Activated CD8-positive, alpha-beta memory T cell treated with anti-CD3 and anti-CD28 coated beads, Interleukin-2, amount 10 ng/mL, durations not matched to agents 7 days and 5 days (primary cell): Measurements from ENCODE around the gene DPAGT1. TPM values are rescaled to one million over a fixed set of nuclear protein-coding genes. Genes with fewer than 3 reads are reported as not detected.
A peak's percentile ranks its signal among the peaks of the same experiment; 100 is the strongest.

ENCODE experiments used
- ATAC-seq: fragments of 150-1000 bp; cut with Tn5 transposase; one replicate; pipeline ENCODE4 v1.10.0; 2021; ENCODE audit warnings: moderate library complexity
- CTCF ChIA-PET: fragments of 350-600 bp; sonication (Branson Sonifier 250); formaldehyde crosslinking; loops from one replicate; lab custom pipeline; 2021; ENCODE audit warnings: antibody characterized with exemption; lab: Charles Lee
- DNase-seq: peaks from one replicate; pipeline ENCODE4 v3.0.0-alpha.2; 2020
- H3K27ac Mint-ChIP-seq: one replicate; pipeline ENCODE4 v1.8.0; 2021; ENCODE audit warnings: mild to moderate bottlenecking, mixed read lengths
- H3K27me3 Mint-ChIP-seq: one replicate; pipeline ENCODE4 v1.8.0; 2021; ENCODE audit warnings: mixed read lengths
- H3K36me3 Mint-ChIP-seq: one replicate; pipeline ENCODE4 v1.8.0; 2021; ENCODE audit warnings: mild to moderate bottlenecking, mixed read lengths
- H3K4me1 Mint-ChIP-seq: one replicate; pipeline ENCODE4 v1.8.0; 2021; ENCODE audit warnings: mixed read lengths
- H3K4me3 Mint-ChIP-seq: one replicate; pipeline ENCODE4 v1.8.0; 2021; ENCODE audit warnings: mild to moderate bottlenecking, moderate library complexity, mixed read lengths
- H3K9me3 Mint-ChIP-seq: one replicate; pipeline ENCODE4 v1.8.0; 2022; ENCODE audit warnings: low read depth, mixed read lengths
- total RNA-seq, 2 experiments: library from RNA; stranded (reverse); gene quantifications; one replicate each; pipeline ENCODE4 v1.2.3, GENCODE V29; 2021

DPAGT1 gene
- total RNA-seq, 2 experiments from 2014 or later = 65.1 to 77.1 TPM

DNA sequence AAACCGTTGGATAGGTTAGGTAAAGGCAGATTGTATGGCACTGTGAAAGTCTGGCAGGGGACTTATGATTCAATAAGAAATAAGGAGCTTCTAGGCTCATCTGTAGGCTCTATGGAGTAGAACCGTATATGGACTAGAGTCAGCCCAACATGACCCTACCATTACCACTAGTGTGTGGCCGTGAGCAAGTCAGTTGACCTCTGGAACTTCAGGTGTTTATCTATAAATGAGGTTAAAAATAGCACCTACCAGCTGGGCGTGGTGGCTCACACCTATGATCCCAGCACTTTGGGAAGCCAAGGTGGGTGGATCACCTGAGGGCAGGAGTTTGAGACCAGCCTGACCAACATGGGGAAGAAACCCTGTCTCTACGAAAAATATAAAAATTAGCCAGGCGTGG is 24.2 kb upstream of the DPAGT1 start:
- CTCF ChIA-PET = interaction anchor here (0.9 to 1.0 kb wide), 2 partner anchors 43 to 58 kb away, joined by 3 read pairs; partner anchors contain the start of genes NLRX1 and VPS11
- Mint-ChIP-seq H3K36me3 (peaks cover 22% of the 10 kb centered on the region), H3K4me1 (peaks cover 34% of the 10 kb centered on the region), H3K4me3 (no peak overlapping the region), H3K27me3 (no peaks in the 10 kb centered on the region), H3K27ac (no peak overlapping the region), H3K9me3 (no peaks in the 10 kb centered on the region)
- DNase-seq (no peak), ATAC-seq (no peak)

DNA sequence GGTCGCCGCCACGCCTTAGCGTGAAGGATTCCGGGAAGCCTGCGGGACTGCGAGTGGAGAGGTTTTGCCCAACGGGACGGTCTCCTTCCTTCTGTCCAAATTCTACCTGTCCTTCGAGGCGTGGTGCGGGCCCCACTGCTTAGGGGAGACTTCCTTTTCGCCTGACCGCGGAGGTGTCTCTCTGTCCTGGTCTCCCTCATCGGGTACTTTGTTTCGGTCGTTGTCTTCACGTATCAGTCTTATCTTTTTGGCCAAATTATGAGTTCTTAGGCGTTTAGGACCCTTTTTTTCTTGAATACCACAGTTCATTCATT is 20.1 kb upstream of the DPAGT1 start:
- Mint-ChIP-seq H3K4me3 (peak overlapping the region; percentile 99), H3K27me3 (no peaks in the 10 kb centered on the region), H3K36me3 (peaks cover 15% of the 10 kb centered on the region), H3K4me1 (peaks cover 33% of the 10 kb centered on the region), H3K9me3 (no peaks in the 10 kb centered on the region), H3K27ac (peak overlapping the region; percentile 87)
- DNase-seq (no peak), ATAC-seq (no peak)
- CTCF ChIA-PET = interaction anchor here (0.8 to 2.8 kb wide), 9 partner anchors 13 to 202 kb away, joined by 3 to 10 read pairs (median 3); partner anchors contain the start of gene C2CD2L

DNA sequence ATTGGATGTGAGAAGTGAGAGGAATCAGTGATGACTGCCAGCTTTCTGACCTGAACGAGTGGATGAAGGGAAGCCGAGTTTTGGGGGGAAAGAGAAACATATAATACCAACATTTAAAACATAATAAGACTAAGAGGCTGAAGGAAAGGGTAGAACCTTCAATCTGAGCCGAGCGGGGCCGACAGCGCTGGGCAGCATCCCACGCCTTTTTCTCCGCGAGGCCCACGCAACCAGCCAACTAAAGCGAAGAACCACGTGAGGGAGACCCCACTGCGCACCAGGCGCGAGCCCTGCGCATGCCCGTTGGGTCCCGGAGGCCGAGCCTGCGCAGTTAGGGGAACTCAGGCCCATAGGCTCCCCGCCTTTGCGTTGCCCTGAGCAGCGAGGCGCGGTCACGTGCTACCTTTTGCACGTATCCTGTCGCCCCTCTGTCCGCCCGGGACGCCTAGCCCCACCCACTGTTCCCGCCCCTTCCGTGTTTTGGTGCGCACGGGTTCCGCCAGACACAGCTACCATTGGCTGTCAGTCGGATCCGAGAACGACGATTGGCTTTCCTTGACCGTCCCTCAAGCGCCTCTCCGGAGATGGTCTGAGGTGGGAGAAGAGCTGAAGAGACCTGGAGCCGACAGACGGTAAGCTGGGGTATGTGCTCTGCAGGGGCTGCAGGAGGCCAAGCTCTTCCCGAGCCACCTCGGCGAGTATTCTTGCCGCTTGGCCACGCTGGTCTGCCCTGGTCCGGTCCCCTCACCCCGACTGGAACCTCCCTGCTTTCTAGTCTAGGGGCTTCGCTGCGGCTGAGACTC is 19.6 kb upstream of the DPAGT1 start, which contains the start of gene HINFP:
TSS of gene HINFP (plus strand) at position 573 of the 803 bp plus-strand sequence. CDS start 5,365 bp downstream, outside the sequence.
- Mint-ChIP-seq H3K36me3 (peaks cover 18% of the 10 kb centered on the region), H3K9me3 (no peaks in the 10 kb centered on the region), H3K27me3 (no peaks in the 10 kb centered on the region), H3K4me1 (peaks cover 28% of the 10 kb centered on the region), H3K4me3 (peak within 1 kb of the TSS; percentile 99), H3K27ac (peak within 1 kb of the TSS; percentile 87)
- ATAC-seq = peak; percentile 95
- CTCF ChIA-PET = interaction anchor here (0.6 to 2.8 kb wide), 10 partner anchors 12 to 202 kb away, joined by 3 to 10 read pairs (median 4); partner anchors contain the start of gene C2CD2L
- DNase-seq = peak; percentile 100

DNA sequence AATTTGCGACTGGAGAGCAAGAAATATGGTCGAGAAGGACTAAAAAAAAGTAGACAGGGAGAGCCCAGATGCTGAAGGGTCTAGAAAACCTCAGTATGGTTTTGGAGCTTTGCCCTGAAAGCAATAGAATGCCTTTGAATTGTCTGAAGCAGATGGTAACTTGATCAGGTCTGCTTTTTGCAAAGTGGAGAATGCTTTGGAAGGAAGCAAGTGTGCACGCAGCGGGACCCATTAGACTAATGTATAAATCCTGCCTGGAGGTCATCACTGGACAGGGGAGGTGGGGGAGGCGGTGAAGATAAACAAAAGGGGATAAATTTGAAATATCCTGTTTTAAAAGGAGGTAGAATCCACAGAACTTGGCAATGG is 19.0 kb upstream of the DPAGT1 start:
- Mint-ChIP-seq H3K4me3 (peak overlapping the region; percentile 99), H3K36me3 (peaks cover 22% of the 10 kb centered on the region), H3K27me3 (no peaks in the 10 kb centered on the region), H3K4me1 (peaks cover 31% of the 10 kb centered on the region), H3K9me3 (no peaks in the 10 kb centered on the region), H3K27ac (peak overlapping the region; percentile 87)
- DNase-seq (no peak), ATAC-seq (no peak)
- CTCF ChIA-PET = interaction anchor here (0.7 to 2.8 kb wide), 4 partner anchors 12 to 86 kb away, joined by 3 to 10 read pairs (median 4); partner anchors contain the start of genes C2CD2L and CBL

DNA sequence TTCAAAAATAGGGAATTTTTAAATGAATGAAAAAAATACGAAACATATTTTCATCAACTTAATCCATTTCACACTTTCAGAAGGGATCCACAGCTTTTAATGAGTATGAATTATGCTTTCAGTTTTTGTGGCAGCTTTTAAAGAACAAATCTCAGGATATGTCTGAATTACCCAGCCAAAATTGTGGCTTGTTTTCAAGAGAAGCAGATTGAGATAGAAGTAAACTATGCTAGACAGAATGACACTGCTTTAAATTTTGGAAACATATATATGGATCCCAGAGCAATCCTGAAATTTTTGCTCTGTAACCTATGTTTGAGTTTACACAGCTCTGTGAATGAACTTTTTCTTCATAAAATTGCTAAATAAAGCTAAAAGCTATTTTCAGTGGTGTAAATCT is 17.3 kb upstream of the DPAGT1 start:
- Mint-ChIP-seq H3K27me3 (no peaks in the 10 kb centered on the region), H3K4me3 (no peak overlapping the region), H3K4me1 (peaks cover 44% of the 10 kb centered on the region), H3K36me3 (peaks cover 28% of the 10 kb centered on the region), H3K27ac (no peak overlapping the region), H3K9me3 (no peaks in the 10 kb centered on the region)
- no peak for DNase-seq
- ATAC-seq = no peak
- CTCF ChIA-PET = interaction anchor here (0.8 to 1.2 kb wide), 4 partner anchors 12 to 219 kb away, joined by 3 to 5 read pairs (median 4); partner anchors contain the start of gene C2CD2L

DNA sequence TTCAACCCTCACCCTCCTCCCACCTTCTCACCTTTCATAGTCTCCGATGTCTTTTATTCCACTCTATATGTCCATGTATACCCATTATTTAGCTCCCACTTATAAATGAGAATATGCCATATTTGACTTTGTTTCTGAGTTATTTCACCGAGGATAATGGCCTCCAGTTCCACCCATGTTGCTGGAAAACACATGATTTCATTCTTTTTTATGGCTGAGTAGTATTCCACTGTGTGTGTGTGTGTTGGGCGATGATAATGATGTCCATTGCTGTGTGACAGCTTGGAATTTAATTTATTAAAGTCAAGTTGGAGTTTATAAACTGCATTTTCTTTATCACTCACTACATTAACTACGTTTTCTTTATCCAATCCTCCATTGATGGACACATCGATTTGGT is 16.6 kb upstream of the DPAGT1 start:
- DNase-seq = no peak
- no peak for ATAC-seq
- Mint-ChIP-seq H3K4me1 (peaks cover 43% of the 10 kb centered on the region), H3K9me3 (no peaks in the 10 kb centered on the region), H3K27me3 (no peaks in the 10 kb centered on the region), H3K4me3 (no peak overlapping the region), H3K27ac (no peak overlapping the region), H3K36me3 (peaks cover 32% of the 10 kb centered on the region)
- CTCF ChIA-PET = interaction anchor here (0.8 to 1.2 kb wide), 5 partner anchors 9 to 220 kb away, joined by 3 to 5 read pairs (median 4); partner anchors contain the start of gene C2CD2L

DNA sequence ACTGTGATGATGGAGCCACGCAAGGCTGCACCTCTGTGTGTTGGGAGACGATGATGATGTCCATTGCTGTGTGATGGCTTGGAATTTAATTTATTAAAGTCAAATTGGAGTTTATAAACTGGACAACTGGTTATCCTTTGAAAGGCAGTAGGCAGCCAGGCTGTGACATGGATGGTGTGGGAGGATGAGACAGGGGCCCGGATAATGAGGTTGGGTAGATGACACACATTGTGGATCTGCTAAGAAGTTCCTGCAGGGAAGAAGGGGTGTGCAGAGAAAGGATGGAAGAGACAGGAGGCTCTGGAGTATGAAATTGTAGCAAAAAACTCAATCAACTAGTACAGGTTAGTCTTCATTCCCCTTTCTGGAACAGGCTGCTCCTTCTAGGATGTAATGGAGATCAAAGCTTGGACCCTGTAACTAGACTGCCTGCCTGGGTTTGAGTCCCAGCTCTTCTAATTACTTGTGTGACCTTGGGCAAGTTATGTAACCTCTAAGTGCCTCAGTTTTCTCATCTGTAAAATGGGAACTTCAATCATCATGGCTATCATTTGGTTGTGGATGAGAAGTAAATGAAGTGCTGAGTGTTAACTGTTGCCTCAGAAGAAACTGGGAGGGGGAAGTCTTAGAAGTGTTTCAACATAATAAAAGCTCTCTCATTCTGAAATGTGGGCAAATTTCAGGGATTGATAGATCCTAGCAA is 15.5 kb upstream of the DPAGT1 start:
- no peak overlapping the region for H3K4me3 Mint-ChIP-seq
- no peaks in the 10 kb centered on the region for H3K27me3 Mint-ChIP-seq
- ATAC-seq (no peak), DNase-seq (no peak)
- H3K36me3 Mint-ChIP-seq = peaks cover 35% of the 10 kb centered on the region
- CTCF ChIA-PET = no interaction called here
- H3K4me1 Mint-ChIP-seq = peaks cover 35% of the 10 kb centered on the region
- no peaks in the 10 kb centered on the region for H3K9me3 Mint-ChIP-seq
- H3K27ac Mint-ChIP-seq = no peak overlapping the region

DNA sequence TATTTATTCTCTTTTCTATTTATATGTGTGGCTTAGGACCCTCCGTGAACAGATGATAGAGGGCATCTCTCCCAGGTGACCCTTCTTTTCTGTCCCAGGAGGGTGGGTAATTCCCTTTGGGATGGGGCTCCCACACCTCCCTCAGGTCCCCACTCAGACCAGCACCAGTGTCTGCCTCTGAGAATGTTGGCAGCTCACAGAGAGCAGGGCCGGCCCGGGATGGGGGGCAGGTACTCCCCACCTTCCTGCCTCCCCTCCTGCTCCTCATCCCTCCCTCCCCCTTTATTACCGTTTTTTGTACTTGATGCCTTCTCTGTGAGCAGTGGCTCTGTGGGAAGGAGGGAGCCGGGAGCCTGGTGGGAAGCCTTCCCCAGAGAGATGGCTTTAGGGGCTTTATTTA is 14.9 kb upstream of the DPAGT1 start:
- H3K36me3 Mint-ChIP-seq = peaks cover 39% of the 10 kb centered on the region
- H3K9me3 Mint-ChIP-seq = no peaks in the 10 kb centered on the region
- CTCF ChIA-PET = interaction anchor here (1.4 kb wide), 2 partner anchors 10 to 88 kb away, joined by 3 read pairs; partner anchors contain the start of gene C2CD2L
- peaks cover 32% of the 10 kb centered on the region for H3K4me1 Mint-ChIP-seq
- no peak overlapping the region for H3K4me3 Mint-ChIP-seq
- H3K27ac Mint-ChIP-seq = peak overlapping the region; percentile 22
- DNase-seq = no peak
- no peak for ATAC-seq
- H3K27me3 Mint-ChIP-seq = no peaks in the 10 kb centered on the region

DNA sequence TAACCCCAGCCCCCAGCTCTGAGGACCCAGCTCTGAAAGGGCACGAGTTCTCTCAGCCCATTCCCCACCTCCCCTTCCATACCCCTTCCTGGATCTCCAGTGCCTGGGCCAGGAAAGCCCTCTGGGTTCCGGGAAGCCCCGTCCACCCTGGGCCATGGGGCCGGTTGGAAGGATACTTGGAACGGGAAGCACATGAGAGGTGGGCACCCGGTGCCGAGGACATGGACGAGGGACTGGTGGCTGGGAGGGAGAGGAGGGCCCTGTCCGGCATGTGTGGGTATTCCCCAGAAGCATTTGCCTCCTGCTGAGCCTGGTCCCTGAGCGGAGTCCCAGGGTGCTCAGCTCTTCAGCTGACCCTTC is 14.6 kb upstream of the DPAGT1 start:
- Mint-ChIP-seq H3K9me3 (no peaks in the 10 kb centered on the region), H3K36me3 (peaks cover 42% of the 10 kb centered on the region), H3K27me3 (no peaks in the 10 kb centered on the region), H3K4me3 (no peak overlapping the region), H3K27ac (peak overlapping the region; percentile 90), H3K4me1 (peaks cover 32% of the 10 kb centered on the region)
- DNase-seq (no peak), ATAC-seq (no peak)
- CTCF ChIA-PET = interaction anchor here (0.9 to 1.6 kb wide), 5 partner anchors 9 to 88 kb away, joined by 3 to 5 read pairs (median 3); partner anchors contain the start of gene C2CD2L

DNA sequence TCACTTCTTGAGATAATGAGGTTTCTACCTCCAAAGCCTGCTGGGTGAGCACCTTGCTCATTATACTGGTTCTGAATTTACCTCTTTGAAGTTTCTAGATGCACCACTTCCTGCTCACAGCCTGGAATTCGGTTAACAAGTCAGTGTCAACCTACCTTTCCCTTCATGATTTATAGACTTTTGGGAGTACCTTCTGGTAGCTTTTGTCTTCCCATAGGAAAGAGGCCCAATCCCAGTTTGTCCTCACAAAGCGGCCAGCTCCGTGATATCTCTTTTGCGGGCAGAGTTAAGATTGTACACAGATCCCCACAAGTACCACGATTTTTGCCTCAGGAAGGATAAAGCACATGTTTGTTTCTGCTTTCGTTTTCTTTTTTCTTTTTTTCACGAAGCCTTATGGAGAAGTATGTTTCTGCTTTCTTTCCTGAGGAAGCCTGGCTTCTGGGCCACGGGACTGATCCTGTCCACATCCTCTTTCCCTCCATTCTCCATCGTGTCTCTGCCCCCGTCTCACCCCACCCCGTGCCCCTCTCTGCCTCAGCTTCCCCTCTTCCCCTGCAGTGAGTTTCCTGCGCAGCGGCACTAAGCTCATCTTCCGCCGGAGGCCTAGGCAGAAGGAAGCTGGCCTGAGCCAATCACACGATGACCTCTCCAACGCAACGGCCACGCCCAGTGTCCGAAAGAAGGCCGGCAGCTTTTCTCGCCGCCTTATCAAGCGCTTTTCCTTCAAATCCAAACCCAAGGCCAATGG is 14.0 kb upstream of the DPAGT1 start:
- peak overlapping the region; percentile 90 for H3K27ac Mint-ChIP-seq
- peak; percentile 57 for ATAC-seq
- no peaks in the 10 kb centered on the region for H3K27me3 Mint-ChIP-seq
- CTCF ChIA-PET = interaction anchor here (0.9 to 1.6 kb wide), 5 partner anchors 9 to 89 kb away, joined by 3 to 5 read pairs (median 3); partner anchors contain the start of gene C2CD2L
- peak; percentile 42 for DNase-seq
- peaks cover 44% of the 10 kb centered on the region for H3K36me3 Mint-ChIP-seq
- peaks cover 28% of the 10 kb centered on the region for H3K4me1 Mint-ChIP-seq
- peak overlapping the region; percentile 58 for H3K4me3 Mint-ChIP-seq
- H3K9me3 Mint-ChIP-seq = no peaks in the 10 kb centered on the region

DNA sequence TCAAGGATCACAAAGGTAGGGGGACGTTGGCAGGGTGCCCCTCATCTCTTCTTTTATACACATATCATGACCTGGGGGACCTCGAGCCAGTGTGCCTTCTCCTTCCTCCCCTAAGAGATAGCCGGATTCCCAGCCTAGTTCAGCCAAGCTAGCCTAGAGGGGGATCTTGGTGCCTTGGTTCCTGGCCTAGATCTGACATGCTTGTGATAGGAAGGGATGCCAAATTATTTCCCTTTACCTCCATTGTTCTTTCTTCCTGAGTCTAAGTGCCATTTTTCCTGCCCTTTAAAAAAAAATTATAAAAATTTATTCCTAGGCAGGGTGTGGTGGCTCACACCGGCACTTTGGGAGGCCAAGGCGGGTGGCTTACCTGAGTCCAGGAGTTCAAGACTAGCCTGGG is 12.7 kb upstream of the DPAGT1 start:
- no peak overlapping the region for H3K4me3 Mint-ChIP-seq
- CTCF ChIA-PET = interaction anchor here (1.2 to 1.6 kb wide), 2 partner anchors 12 to 208 kb away, joined by 3 to 5 read pairs; no protein-coding TSS in a partner anchor

DNA sequence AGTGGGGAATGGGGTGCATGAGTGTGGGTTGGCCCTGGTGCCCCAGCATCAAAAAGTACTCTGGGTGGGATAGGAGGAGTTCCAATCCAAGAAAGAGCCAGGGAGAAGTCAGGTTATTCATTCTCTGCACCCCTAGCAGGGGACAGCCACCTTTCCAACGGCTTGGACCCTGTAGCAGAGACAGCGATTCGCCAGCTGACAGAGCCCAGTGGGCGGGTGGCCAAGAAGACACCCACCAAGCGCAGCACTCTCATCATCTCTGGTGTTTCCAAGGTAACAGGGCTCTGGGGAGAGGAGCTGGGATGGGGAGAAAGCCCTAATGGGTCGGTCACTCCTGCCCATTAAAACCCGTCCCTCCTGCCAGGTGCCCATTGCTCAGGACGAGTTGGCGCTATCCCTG is 12.1 kb upstream of the DPAGT1 start:
- Mint-ChIP-seq H3K9me3 (no peaks in the 10 kb centered on the region), H3K27me3 (no peaks in the 10 kb centered on the region), H3K4me3 (no peak overlapping the region), H3K4me1 (peaks cover 39% of the 10 kb centered on the region), H3K27ac (no peak overlapping the region), H3K36me3 (peaks cover 49% of the 10 kb centered on the region)
- no peak for ATAC-seq
- CTCF ChIA-PET = interaction anchor here (1.2 kb wide), 1 partner anchor 208 kb away, joined by 3 read pairs; no protein-coding TSS in a partner anchor
- DNase-seq = no peak

More for the DNA sequence above, 12.7 kb upstream of the DPAGT1 start:
- Mint-ChIP-seq H3K4me1 (peaks cover 33% of the 10 kb centered on the region), H3K27ac (peak overlapping the region; percentile 90), H3K27me3 (no peaks in the 10 kb centered on the region), H3K9me3 (no peaks in the 10 kb centered on the region), H3K36me3 (peaks cover 49% of the 10 kb centered on the region)
- DNase-seq (no peak), ATAC-seq (no peak)
